Measurements from ENCODE around the gene DOK6.

- TF ChIP-seq POLR2A (IDR thresholded peaks at IDR 0.05; ENCODE audit: low read depth, low read length) = no peak
- TF ChIP-seq EZH2 (IDR thresholded peaks at IDR 0.05; ENCODE audit: borderline replicate concordance, low read depth, low read length, severe bottlenecking) = no peak
- TF ChIP-seq FOS (IDR thresholded peaks at IDR 0.05; ENCODE audit: borderline replicate concordance, insufficient read depth, low read length) = no peak
- no peak for TF ChIP-seq CTCF (IDR thresholded peaks at IDR 0.05; ENCODE audit: extremely low read depth in 1 of 2, insufficient read depth in 1 of 2, low read depth in 1 of 2, low read length in 2 of 2)
- TF ChIP-seq POLR2AphosphoS5 (IDR thresholded peaks at IDR 0.05; ENCODE audit: insufficient read depth, low read depth, low read length) = no peak
- no peak for TF ChIP-seq GATA2 (IDR thresholded peaks at IDR 0.05; ENCODE audit: insufficient read depth, insufficient read length, low read depth, low read length)
These were observed 477.7 kb downstream of the DOK6 start for GRCh38 chr18:69878213-69878933.

Measured in endothelial cell of umbilical vein (primary cell).